OCI-LY1 (cell line): ENCODE results near the gene BRD3OS.

Experiments
- H2AFZ ChIP-seq: fragments of 200-600 bp; sonication (generic), shearing (Covaris generic); 2 replicates; pipeline ENCODE4 v1.6.0; 2014; ENCODE audit warnings: antibody characterized with exemption, mild to moderate bottlenecking, low read length
- H3F3A ChIP-seq: fragments of 200-600 bp; sonication (generic), shearing (Covaris generic); 2 replicates; pipeline ENCODE4 v1.6.0; 2014; ENCODE audit warnings: mild to moderate bottlenecking, antibody characterized with exemption, low read length, moderate library complexity; ENCODE audit not compliant: insufficient read depth
- H3K27ac ChIP-seq: fragments of 200-600 bp; sonication (generic); 2 replicates; pipeline ENCODE4 v1.5.1; 2014; ENCODE audit warnings: low read length, mixed run types, mild to moderate bottlenecking, low read depth; ENCODE audit not compliant: poor library complexity, severe bottlenecking
- H3K27me3 ChIP-seq: fragments of 200-600 bp; sonication (generic); 2 replicates; pipeline ENCODE4 v1.6.0; 2014; ENCODE audit warnings: antibody characterized with exemption, mild to moderate bottlenecking, low read length, moderate library complexity; ENCODE audit not compliant: insufficient read depth
- H3K36me3 ChIP-seq: fragments of 200-600 bp; sonication (generic); 2 replicates; pipeline ENCODE4 v1.6.1; 2014; ENCODE audit warnings: mild to moderate bottlenecking, antibody characterized with exemption, low read length, moderate library complexity, mixed read lengths; ENCODE audit not compliant: insufficient read depth
- H3K4me1 ChIP-seq: fragments of 200-600 bp; sonication (generic); 2 replicates; pipeline ENCODE4 v1.5.1; 2014; ENCODE audit warnings: mild to moderate bottlenecking, low read length, moderate library complexity; ENCODE audit not compliant: insufficient read depth, severe bottlenecking
- H3K4me2 ChIP-seq: fragments of 200-600 bp; sonication (generic), shearing (Covaris generic); 2 replicates; pipeline ENCODE4 v1.6.1; 2014; ENCODE audit warnings: low read length
- H3K4me3 ChIP-seq: fragments of 200-600 bp; sonication (generic); 2 replicates; pipeline ENCODE4 v1.5.1; 2014; ENCODE audit warnings: low read length, low read depth, mild to moderate bottlenecking, mixed read lengths; ENCODE audit not compliant: poor library complexity, severe bottlenecking
- H3K79me2 ChIP-seq: fragments of 200-600 bp; shearing (Covaris generic); 2 replicates; pipeline ENCODE4 v1.6.1; 2016; ENCODE audit warnings: mixed run types, low read length, mixed read lengths; ENCODE audit not compliant: insufficient read depth
- H3K9ac ChIP-seq: fragments of 200-600 bp; sonication (generic), shearing (Covaris generic); 2 replicates; pipeline ENCODE4 v1.6.1; 2014; ENCODE audit warnings: mild to moderate bottlenecking, low read length, mixed read lengths
- H3K9me2 ChIP-seq: fragments of 200-600 bp; sonication (generic), shearing (Covaris generic); 2 replicates; pipeline ENCODE4 v1.6.1; 2014; ENCODE audit warnings: low read depth, mild to moderate bottlenecking, low read length, mixed read lengths
- H3K9me3 ChIP-seq: fragments of 200-600 bp; shearing (Covaris generic); 2 replicates; pipeline ENCODE4 v1.6.1; 2014; ENCODE audit warnings: low read length, mixed read lengths
- H4K20me1 ChIP-seq: fragments of 200-600 bp; sonication (generic), shearing (Covaris generic); 2 replicates; pipeline ENCODE4 v1.6.0; 2016; ENCODE audit warnings: mild to moderate bottlenecking, low read length; ENCODE audit not compliant: insufficient read depth
- CTCF ChIP-seq: fragments of 200-600 bp; sonication (generic), shearing (Covaris generic); IDR thresholded peaks from 2 replicates; pipeline ENCODE4 v1.5.1; 2017; ENCODE audit warnings: mild to moderate bottlenecking, antibody characterized with exemption, low read length, moderate library complexity, mixed read lengths
- EZH2 ChIP-seq: fragments of 200-600 bp; sonication (generic), shearing (Covaris generic); IDR thresholded peaks from 2 replicates; pipeline ENCODE4 v1.8.0; 2017; ENCODE audit warnings: borderline replicate concordance, mixed run types, mild to moderate bottlenecking, antibody characterized with exemption, low read length, moderate library complexity, mixed read lengths

BRD3OS gene

GRCh38 chr9:134050726-134051125 is 25.4 kb downstream of the BRD3OS start:
- TF ChIP-seq CTCF (no peak), EZH2 (no peak)
- Histone ChIP-seq H3K9me2 (no peaks in the 10 kb centered on the region), H3K27ac (no peak overlapping the region), H3K9me3 (no peaks in the 10 kb centered on the region), H3K9ac (no peak overlapping the region), H3K4me1 (no peaks in the 10 kb centered on the region), H2AFZ (no peak overlapping the region), H3K4me2 (no peak overlapping the region), H3K27me3 (no peaks in the 10 kb centered on the region), H3K4me3 (no peak overlapping the region), H3K79me2 (no peaks in the 10 kb centered on the region), H3F3A (no peaks in the 10 kb centered on the region), H4K20me1 (no peaks in the 10 kb centered on the region), H3K36me3 (no peaks in the 10 kb centered on the region)

GRCh38 chr9:134051319-134051718 is 26.0 kb downstream of the BRD3OS start:
- no peaks in the 10 kb centered on the region for H3K27me3 ChIP-seq
- no peaks in the 10 kb centered on the region for H4K20me1 ChIP-seq
- no peaks in the 10 kb centered on the region for H3K9me3 ChIP-seq
- no peaks in the 10 kb centered on the region for H3K79me2 ChIP-seq
- no peaks in the 10 kb centered on the region for H3K4me1 ChIP-seq
- TF ChIP-seq CTCF (no peak), EZH2 (no peak)
- no peak overlapping the region for H3K9ac ChIP-seq
- no peak overlapping the region for H2AFZ ChIP-seq
- H3F3A ChIP-seq: no peaks in the 10 kb centered on the region
- H3K4me2 ChIP-seq: no peak overlapping the region
- no peak overlapping the region for H3K27ac ChIP-seq
- H3K4me3 ChIP-seq: no peak overlapping the region
- H3K36me3 ChIP-seq: no peaks in the 10 kb centered on the region
- no peaks in the 10 kb centered on the region for H3K9me2 ChIP-seq

GRCh38 chr9:134052491-134052890 is 27.2 kb downstream of the BRD3OS start:
- Histone ChIP-seq H2AFZ (no peak overlapping the region), H3K9ac (no peak overlapping the region), H3K4me1 (no peaks in the 10 kb centered on the region), H3K9me3 (no peaks in the 10 kb centered on the region), H4K20me1 (no peaks in the 10 kb centered on the region), H3K79me2 (no peaks in the 10 kb centered on the region), H3K27me3 (no peaks in the 10 kb centered on the region), H3K4me2 (no peak overlapping the region), H3K36me3 (no peaks in the 10 kb centered on the region), H3K4me3 (no peak overlapping the region), H3F3A (no peaks in the 10 kb centered on the region), H3K27ac (no peak overlapping the region), H3K9me2 (no peaks in the 10 kb centered on the region)
- TF ChIP-seq CTCF: no peak
- TF ChIP-seq EZH2: no peak
